SIG-M5 (cell line): ENCODE results near the gene CRTC3.
A peak's percentile ranks its signal among the peaks of the same experiment; 100 is the strongest.
"Not testable (repeated sequence)": the region's sequence is repeated elsewhere in the genome, so short reads cannot be mapped to it uniquely, and the experiment has no call there.

Experiments used
- DNase-seq: peaks from one replicate; lab custom pipeline; 2025; lab: John Stamatoyannopoulos, UW

The CRTC3 gene

GRCh38 chr15:90677807-90678790 lies 148.4 kb downstream of the CRTC3 start:
- DNase-seq: no peak

- DNase-seq: no peak
These were observed 150.2 kb downstream of the CRTC3 start for GRCh38 chr15:90679959-90680358.

GRCh38 chr15:90680371-90680935 lies 150.7 kb downstream of the CRTC3 start:
- no peak for DNase-seq

GRCh38 chr15:90681056-90681455 lies 151.3 kb downstream of the CRTC3 start:
- no peak for DNase-seq

GRCh38 chr15:90681480-90681879 lies 151.8 kb downstream of the CRTC3 start:
- DNase-seq: no peak

- DNase-seq: no peak
These were observed 153.6 kb downstream of the CRTC3 start for GRCh38 chr15:90683371-90683770.

GRCh38 chr15:90683876-90684275 lies 154.2 kb downstream of the CRTC3 start:
- no peak for DNase-seq

- no peak for DNase-seq
These were observed 154.6 kb downstream of the CRTC3 start for GRCh38 chr15:90684281-90684680.

- peak; percentile 54 for DNase-seq
These were observed 156.1 kb downstream of the CRTC3 start for GRCh38 chr15:90685591-90686434.

- no peak for DNase-seq
These were observed 156.9 kb downstream of the CRTC3 start for GRCh38 chr15:90686435-90687218.

- DNase-seq: not testable (repeated sequence)
These were observed 159.7 kb downstream of the CRTC3 start for GRCh38 chr15:90689326-90689961.

- no peak for DNase-seq
These were observed 160.9 kb downstream of the CRTC3 start for GRCh38 chr15:90690585-90690984.

- DNase-seq: no peak
These were observed 161.6 kb downstream of the CRTC3 start for GRCh38 chr15:90691369-90691768.

GRCh38 chr15:90691982-90692773 lies 162.5 kb downstream of the CRTC3 start:
- DNase-seq: no peak
